Suprapubic skin (tissue), 4 donors: Measurements from ENCODE around the gene ATP2A1.

Experiments
- EP300 ChIP-seq: sonication (generic); formaldehyde crosslinking; IDR thresholded peaks from one replicate; pipeline ENCODE4 v1.6.1; 2017; ENCODE audit warnings: antibody characterized with exemption
- POLR2A ChIP-seq, 2 donors: fragments of 450-650 bp; IDR thresholded peaks; one replicate each; pipeline ENCODE4 v1.6.1; 2017; ENCODE audit warnings: antibody characterized with exemption in 2 of 2, mild to moderate bottlenecking in 2 of 2, moderate library complexity in 2 of 2
- POLR2AphosphoS5 ChIP-seq, 3 donors: sonication (generic); formaldehyde crosslinking; IDR thresholded peaks; one replicate each; pipeline ENCODE4 v1.6.1; 2017; ENCODE audit warnings: antibody characterized with exemption in 3 of 3
- TF ChIP-seq, protein P1 (sequence below), 2 donors: fragments of 200-600 bp in 1 of 2; fragments of 450-650 bp in 1 of 2; sonication (generic) in 1 of 2; IDR thresholded peaks; one replicate each; pipeline ENCODE4 v1.5.1; 2016 to 2019; ENCODE audit warnings: antibody characterized with exemption in 2 of 2, mild to moderate bottlenecking in 1 of 2, moderate library complexity in 1 of 2

DNA sequence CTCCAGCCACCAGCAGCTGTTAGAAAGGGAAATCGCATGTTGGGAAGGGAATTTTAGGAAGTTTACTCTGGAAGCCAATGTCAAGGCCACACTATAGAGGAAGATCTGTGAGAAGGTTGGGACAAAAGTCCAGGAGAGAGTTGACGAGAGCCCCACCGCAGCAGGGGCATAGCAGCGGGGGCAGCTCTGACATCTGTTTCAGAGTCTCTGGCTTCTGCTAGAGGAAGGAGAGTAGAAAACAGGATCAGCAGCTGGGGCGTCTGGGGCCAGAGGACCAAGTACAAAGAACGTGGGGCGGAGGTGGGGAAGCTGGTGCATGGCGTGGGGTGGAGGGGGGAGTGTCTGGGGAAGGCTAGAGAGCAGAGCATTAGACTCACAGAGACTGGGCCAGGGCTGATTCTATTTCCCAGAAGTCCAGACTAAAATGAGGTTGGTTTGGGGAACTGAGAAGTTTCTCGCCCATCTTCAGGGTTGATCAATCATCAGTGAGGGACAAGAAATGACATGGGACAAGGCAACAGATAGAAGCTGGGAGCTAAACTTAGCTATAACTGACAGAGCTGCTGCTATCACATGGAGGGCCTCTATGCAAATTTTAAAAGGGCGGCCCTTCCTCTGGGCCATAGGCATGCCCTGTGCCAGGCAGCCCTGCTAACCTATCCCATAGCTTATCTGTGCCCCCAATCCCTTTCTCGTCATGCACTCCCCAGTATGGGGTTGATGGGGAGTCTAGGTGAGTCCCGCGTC lies 45.5 kb downstream of the ATP2A1 start:
- TF ChIP-seq, protein P1, sequence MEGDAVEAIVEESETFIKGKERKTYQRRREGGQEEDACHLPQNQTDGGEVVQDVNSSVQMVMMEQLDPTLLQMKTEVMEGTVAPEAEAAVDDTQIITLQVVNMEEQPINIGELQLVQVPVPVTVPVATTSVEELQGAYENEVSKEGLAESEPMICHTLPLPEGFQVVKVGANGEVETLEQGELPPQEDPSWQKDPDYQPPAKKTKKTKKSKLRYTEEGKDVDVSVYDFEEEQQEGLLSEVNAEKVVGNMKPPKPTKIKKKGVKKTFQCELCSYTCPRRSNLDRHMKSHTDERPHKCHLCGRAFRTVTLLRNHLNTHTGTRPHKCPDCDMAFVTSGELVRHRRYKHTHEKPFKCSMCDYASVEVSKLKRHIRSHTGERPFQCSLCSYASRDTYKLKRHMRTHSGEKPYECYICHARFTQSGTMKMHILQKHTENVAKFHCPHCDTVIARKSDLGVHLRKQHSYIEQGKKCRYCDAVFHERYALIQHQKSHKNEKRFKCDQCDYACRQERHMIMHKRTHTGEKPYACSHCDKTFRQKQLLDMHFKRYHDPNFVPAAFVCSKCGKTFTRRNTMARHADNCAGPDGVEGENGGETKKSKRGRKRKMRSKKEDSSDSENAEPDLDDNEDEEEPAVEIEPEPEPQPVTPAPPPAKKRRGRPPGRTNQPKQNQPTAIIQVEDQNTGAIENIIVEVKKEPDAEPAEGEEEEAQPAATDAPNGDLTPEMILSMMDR (IDR thresholded peaks at IDR 0.05): no peak
- no peak for TF ChIP-seq POLR2A (IDR thresholded peaks at IDR 0.05)
- no peak for TF ChIP-seq EP300
- no peak for TF ChIP-seq POLR2AphosphoS5 (IDR thresholded peaks at IDR 0.05)
